Kidney (tissue), 14 donors: ENCODE measurements around the gene SORCS2. TPM values are rescaled to one million over a fixed set of nuclear protein-coding genes. Genes with fewer than 3 reads are reported as not detected.
A peak's percentile ranks its signal among the peaks of the same experiment; 100 is the strongest.

Experiments used
- DNase-seq, 5 donors: peaks; one replicate each; pipeline ENCODE4 v3.0.0-alpha.2; 2013 to 2020
- FAIRE-seq: peaks from 2 replicates; lab custom pipeline; 2012; peaks lifted over from hg19 to GRCh38; lab: Jason Lieb, UNC
- H3K27ac ChIP-seq, 2 donors: one replicate each; pipeline ENCODE4 v1.7.0; 2013; ENCODE audit warnings: low read depth in 2 of 2, low read length in 2 of 2, inconsistent platforms in 1 of 2
- H3K27me3 ChIP-seq: one replicate; pipeline ENCODE4 v1.7.1; 2013; ENCODE audit warnings: low read length, inconsistent platforms; ENCODE audit not compliant: control insufficient read depth, insufficient read depth
- H3K36me3 ChIP-seq, 3 donors: one replicate each; pipeline versions ENCODE4 v1.7.0 to v1.7.1; 2013; ENCODE audit warnings: low read length in 3 of 3, control low read depth in 1 of 3, inconsistent platforms in 1 of 3; ENCODE audit not compliant: insufficient read depth in 3 of 3, control insufficient read depth in 2 of 3
- H3K4me1 ChIP-seq, 3 donors: one replicate each; pipeline versions ENCODE4 v1.7.0 to v1.7.1; 2013; ENCODE audit warnings: low read length in 3 of 3, inconsistent platforms in 1 of 3, low read depth in 1 of 3; ENCODE audit not compliant: control insufficient read depth in 2 of 3, insufficient read depth in 2 of 3
- H3K4me3 ChIP-seq, 3 donors: one replicate each; pipeline versions ENCODE4 v1.7.0 to v1.8.1; 2013; ENCODE audit warnings: low read length in 3 of 3, control low read depth in 1 of 3, inconsistent platforms in 1 of 3
- H3K9ac ChIP-seq, 3 donors: one replicate each; pipeline versions ENCODE4 v1.7.0 to v1.7.1; 2013; ENCODE audit warnings: low read length in 3 of 3, control low read depth in 1 of 3, inconsistent platforms in 1 of 3
- H3K9me3 ChIP-seq, 3 donors: one replicate each; pipeline versions ENCODE4 v1.7.0 to v1.7.1; 2013; ENCODE audit warnings: low read length in 3 of 3, control low read depth in 1 of 3, inconsistent platforms in 1 of 3; ENCODE audit not compliant: control insufficient read depth in 2 of 3, insufficient read depth in 1 of 3
- CTCF ChIP-seq: IDR thresholded peaks from 3 replicates; pipeline ENCODE4 v1.5.1; 2012; ENCODE audit warnings: mild to moderate bottlenecking, moderate library complexity, borderline replicate concordance; ENCODE audit not compliant: insufficient read depth; ENCODE audit errors: extremely low read depth
- intact Hi-C: fragments of 100-400 bp; cut with DNase I; formaldehyde crosslinking; loops from one replicate; pipeline ENCODE4 v1.11.1; 2022
- polyA plus RNA-seq: library from polyadenylated mRNA; stranded (reverse); fragments of 350-450 nt; fragmentation: Illumina TruSeq; extraction: RNeasy Lipid Tissue Mini Kit (QIAGEN cat#74804); gene quantifications from one replicate; pipeline ENCODE4 v1.2.3, GENCODE V29; 2014; ENCODE audit warnings: low read depth, low replicate concordance; ENCODE audit not compliant: insufficient read depth
- total RNA-seq: library from RNA; stranded (reverse); fragmentation: NEBNext Ultra II Directional; extraction: Animal tissue kit (Norgen Biotek cat#: 25700); gene quantifications from one replicate; pipeline ENCODE4 v1.2.1, GENCODE V29; 2021
- donor health status: control.
- donor health status: control.
- donor health status: control.
- donor health status: control.
- donor health status: control.
- donor health status: DM: yes; HTN: yes; CAD: no.
- donor health status: Normal renal cell carcinoma (clear cell type).

Gene SORCS2
- total and polyA plus RNA-seq, 2 donors from 2014 or later = 6.1 to 9.1 TPM

- H3K9me3 ChIP-seq = no peaks in the 10 kb centered on the region
- no peak for TF ChIP-seq CTCF
- H3K4me3 ChIP-seq = no peak overlapping the region
- no peaks in the 10 kb centered on the region for H3K4me1 ChIP-seq
- DNase-seq = peak in 3 of 5 donors; percentile 8 to 19 (median 18)
- H3K27ac ChIP-seq = no peak overlapping the region
- no peak overlapping the region for H3K9ac ChIP-seq
- FAIRE-seq = no peak
- no peaks in the 10 kb centered on the region for H3K27me3 ChIP-seq
- no peaks in the 10 kb centered on the region for H3K36me3 ChIP-seq
- intact Hi-C loops = no loop called here
Measured at GRCh38 chr4:7384929-7385890, 192.9 kb downstream of the SORCS2 start.

- no peak for TF ChIP-seq CTCF
- DNase-seq = peak in 2 of 5 donors; percentile 25 to 43
- Histone ChIP-seq H3K4me3 (no peak overlapping the region), H3K27ac (no peak overlapping the region), H3K9ac (no peak overlapping the region), H3K27me3 (no peaks in the 10 kb centered on the region), H3K4me1 (no peaks in the 10 kb centered on the region), H3K36me3 (no peaks in the 10 kb centered on the region), H3K9me3 (no peaks in the 10 kb centered on the region)
- no peak for FAIRE-seq
- intact Hi-C loops = no loop called here
Measured at GRCh38 chr4:7387925-7388324, 195.6 kb downstream of the SORCS2 start.

- Histone ChIP-seq H3K27ac (no peak overlapping the region), H3K4me3 (no peak overlapping the region), H3K4me1 (no peaks in the 10 kb centered on the region), H3K9me3 (no peaks in the 10 kb centered on the region), H3K27me3 (no peaks in the 10 kb centered on the region), H3K36me3 (no peaks in the 10 kb centered on the region), H3K9ac (no peak overlapping the region)
- intact Hi-C loops = no loop called here
- DNase-seq (peak in 2 of 5 donors; percentile 6 to 15), FAIRE-seq (no peak)
- no peak for TF ChIP-seq CTCF
Measured at GRCh38 chr4:7388627-7389026, 196.3 kb downstream of the SORCS2 start.
